ENCODE results near the gene ARFIP2. TPM values are rescaled to one million over a fixed set of nuclear protein-coding genes. Genes with fewer than 3 reads are reported as not detected.

ARFIP2 gene
- total and polyA plus RNA-seq, 2 of the 8 experiments (the other 6 are each of a cell fraction or from before 2014, with no cell fraction given), result 48.3 to 48.7 TPM

DNA sequence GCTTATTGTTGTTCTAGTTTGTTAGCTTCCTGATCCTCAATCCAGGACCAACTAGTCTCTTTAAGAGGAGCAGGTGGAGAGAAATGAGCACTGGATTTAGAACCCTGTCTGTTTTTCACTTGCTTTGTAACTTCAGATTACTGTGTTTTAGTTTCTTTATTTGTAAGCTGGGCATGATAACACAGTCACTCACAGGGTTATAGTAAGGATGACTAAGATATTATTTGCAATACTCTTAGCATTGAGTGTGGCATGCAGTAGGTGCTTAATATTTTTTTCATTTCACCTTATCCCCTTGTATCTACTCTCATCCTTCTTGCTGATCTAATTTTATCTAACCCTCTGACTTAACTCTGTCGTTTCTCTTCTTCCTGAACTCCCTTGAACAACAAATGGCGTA lies 49.7 kb upstream of the ARFIP2 start:
- Histone ChIP-seq H3K23me2 (ENCODE audit: low read depth, low read length) (no peaks in the 10 kb centered on the region), H2BK20ac (ENCODE audit: low read length) (no peak overlapping the region), H4K91ac (replicated peaks; ENCODE audit: insufficient read length, low read length) (no peak overlapping the region), H3K14ac (ENCODE audit: insufficient read length) (no peak overlapping the region), H3K9me3 (ENCODE audit: insufficient read depth in 2 of 2, low read depth in 1 of 2, low read length in 1 of 2) (no peaks in the 10 kb centered on the region), H2AK5ac (ENCODE audit: low read depth, low read length) (no peak overlapping the region), H2BK120ac (replicated peaks; ENCODE audit: low read depth, low read length) (no peak overlapping the region), H3K56ac (replicated peaks; ENCODE audit: insufficient read length, low read depth, low read length) (no peak overlapping the region), H4K8ac (ENCODE audit: extremely low read depth, insufficient read depth, low read length) (no peak overlapping the region), H3K36me3 (ENCODE audit: control insufficient read depth in 2 of 4, insufficient read depth in 4 of 4, low read length in 3 of 4) (peaks cover 0 to 3% (median under 1%) of the 10 kb centered on the region in 4 experiments; a peak in 2 of 8 replicates), H2BK12ac (ENCODE audit: low read depth, low read length) (no peak overlapping the region), H3K4ac (replicated peaks; ENCODE audit: insufficient read length, low read depth, low read length) (no peak overlapping the region), H2BK15ac (ENCODE audit: low read length) (no peak overlapping the region), H3K4me1 (replicated peaks in 1 of 4; ENCODE audit: control insufficient read depth in 3 of 4, insufficient read depth in 4 of 4, low read length in 3 of 4) (no peaks in the 10 kb centered on the region), H3K27me3 (replicated peaks in 1 of 4; ENCODE audit: control insufficient read depth in 3 of 4, extremely low read depth in 1 of 4, insufficient read depth in 3 of 4, low read length in 3 of 4) (no peaks in the 10 kb centered on the region), H3K4me3 (ENCODE audit: extremely low read depth in 1 of 4, insufficient read depth in 2 of 4, low read depth in 3 of 4, low read length in 4 of 4) (no peak overlapping the region), H3K4me2 (ENCODE audit: insufficient read depth in 1 of 2, low read depth in 2 of 2, low read length in 2 of 2) (no peak overlapping the region), H3K79me1 (ENCODE audit: low read depth, low read length) (no peaks in the 10 kb centered on the region), H2AFZ (ENCODE audit: low read length) (no peak overlapping the region), H2BK5ac (ENCODE audit: low read depth, low read length) (no peak overlapping the region), H3K23ac (ENCODE audit: insufficient read length) (no peak overlapping the region), H3K79me2 (ENCODE audit: control insufficient read depth in 1 of 2, insufficient read depth in 2 of 2, low read length in 2 of 2) (no peaks in the 10 kb centered on the region), H4K20me1 (replicated peaks in 1 of 2; ENCODE audit: control insufficient read depth in 1 of 2, insufficient read depth in 2 of 2, low read length in 2 of 2) (no peaks in the 10 kb centered on the region), H3K18ac (ENCODE audit: extremely low read depth, low read length) (no peak overlapping the region), H3K9ac (replicated peaks in 1 of 4; ENCODE audit: extremely low read depth in 1 of 4, low read depth in 3 of 4, low read length in 3 of 4) (no peak overlapping the region), H4K5ac (ENCODE audit: insufficient read length, low read depth, low read length) (no peak overlapping the region), H3K27ac (ENCODE audit: low read depth, low read length) (no peak overlapping the region)
- FAIRE-seq, result no peak
- 92% methylated on average over 2 of the region's 2 CpGs; no CpG with 5 or more reads in 1 of the 2 experiments for WGBS, 2 experiments (ENCODE audit: extremely low coverage in 1 of 2, insufficient coverage in 1 of 2, insufficient read length in 1 of 2, insufficient replicate concordance in 2 of 2, low coverage in 1 of 2, low lambda C conversion rate in 2 of 2, missing lambda C conversion rate in 1 of 2)
- POLR2A ChIA-PET (ENCODE audit: partially characterized antibody), result interaction anchor here (0.6 to 1.5 kb wide), 8 partner anchors 9 to 159 kb away, joined by 3 to 4 read pairs (median 3); partner anchors contain the start of genes DNHD1, MRPL17 and TAF10
- CTCF ChIA-PET (ENCODE audit: partially characterized antibody), result interaction anchor here (0.6 to 6.7 kb wide), 62 partner anchors 12 to 227 kb away, joined by 3 to 64 read pairs (median 4); partner anchors contain the start of genes ARFIP2, DNHD1, ILK and MRPL17
- no peak for DNase-seq (ENCODE audit: low read depth in 1 of 2, low spot score in 2 of 2)
- no peak for TF ChIP-seq BCL11A (IDR thresholded peaks at IDR 0.05; ENCODE audit: low read depth in 2 of 2, low read length in 2 of 2)
- TF ChIP-seq TAF7 (optimal IDR thresholded peaks at IDR 0.05; ENCODE audit: borderline replicate concordance, low read depth, low read length), result no peak
- TF ChIP-seq BACH1 (IDR thresholded peaks at IDR 0.05; ENCODE audit: low read length), result no peak
